Tibial nerve (tissue), 4 donors: ENCODE data around the gene MYD88. TPM values are rescaled to one million over a fixed set of nuclear protein-coding genes. Genes with fewer than 3 reads are reported as not detected.

ENCODE experiments used
- DNase-seq, 2 donors: peaks; one replicate each; pipeline ENCODE4 v3.0.0-alpha.2; 2019; ENCODE audit warnings: low spot score in 2 of 2
- H3K27ac ChIP-seq, 4 donors: fragments of 200-600 bp; sonication (generic) in 3 of 4; one replicate each; pipeline ENCODE4 v1.5.1; 2017 to 2019; ENCODE audit warnings: mild to moderate bottlenecking in 1 of 4
- H3K27me3 ChIP-seq, 2 donors: fragments of 200-600 bp; sonication (generic) in 1 of 2; one replicate each; pipeline versions ENCODE4 v1.5.1 to v1.6.0; 2017 to 2019
- H3K36me3 ChIP-seq, 3 donors: fragments of 200-600 bp; sonication (generic); one replicate each; pipeline ENCODE4 v1.5.1; 2018 to 2019
- H3K4me1 ChIP-seq, 4 donors: fragments of 200-600 bp; sonication (generic) in 3 of 4; one replicate each; pipeline ENCODE4 v1.5.1; 2017 to 2019
- H3K4me3 ChIP-seq, 4 donors: fragments of 200-600 bp; sonication (generic) in 3 of 4; one replicate each; pipeline ENCODE4 v1.5.1; 2017 to 2019; ENCODE audit warnings: mild to moderate bottlenecking in 1 of 4, moderate library complexity in 1 of 4
- H3K9me3 ChIP-seq, 4 donors: fragments of 200-600 bp; sonication (generic) in 3 of 4; one replicate each; pipeline ENCODE4 v1.5.1; 2017 to 2019
- EP300 ChIP-seq, 2 donors: sonication (generic); formaldehyde crosslinking; IDR thresholded peaks; one replicate each; pipeline ENCODE4 v1.6.1; 2017; ENCODE audit warnings: antibody characterized with exemption in 2 of 2, mild to moderate bottlenecking in 1 of 2
- POLR2A ChIP-seq, 2 donors: fragments of 450-650 bp; IDR thresholded peaks; one replicate each; pipeline ENCODE4 v1.6.1; 2017; ENCODE audit warnings: antibody characterized with exemption in 2 of 2, mild to moderate bottlenecking in 2 of 2, moderate library complexity in 2 of 2
- WGBS, 2 donors: methylation state at CpG; one replicate each; pipeline ENCODE4 v1.1.5; 2018; 5-methylcytosine and 5-hydroxymethylcytosine counted together
- total RNA-seq, 4 donors: library from RNA; depleted of rRNA; stranded (reverse); fragments of >200 nt; gene quantifications; one replicate each; pipeline ENCODE4 v1.1.0, GENCODE V29; 2016
- TF ChIP-seq, protein P1 (sequence below), 5 experiments: fragments of 200-600 bp in 3 of 5; fragments of 450-650 bp in 2 of 5; sonication (generic) in 3 of 5; IDR thresholded peaks; one replicate each; pipeline ENCODE4 v1.5.1; 2016 to 2019; ENCODE audit warnings: antibody characterized with exemption in 5 of 5, mild to moderate bottlenecking in 3 of 5, moderate library complexity in 2 of 5

Gene MYD88
- total RNA-seq, 4 donors from 2014 or later = 29.9 to 36.3 (median 34.3) TPM

DNA sequence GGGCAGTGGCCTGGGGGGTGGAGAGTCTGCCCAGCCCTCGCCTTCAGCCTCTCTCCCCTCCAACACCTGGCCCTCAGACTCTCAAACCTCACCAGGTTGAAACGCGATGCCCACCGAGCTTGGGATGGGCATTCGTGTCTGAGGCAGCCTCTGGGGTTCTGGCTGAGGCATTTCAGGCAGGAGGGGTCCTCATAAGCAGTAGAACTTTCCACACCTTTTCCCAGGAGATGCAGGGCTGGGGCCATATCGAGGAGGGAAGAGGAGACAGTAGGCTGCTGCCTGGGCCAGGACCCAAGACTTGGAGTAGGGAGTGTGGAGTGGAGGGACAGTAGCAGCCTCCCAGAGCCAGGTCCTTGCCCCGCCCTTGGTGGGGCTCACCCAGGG is 26.1 kb upstream of the MYD88 start:
- Histone ChIP-seq H3K27ac (no peak overlapping the region), H3K27me3 (no peaks in the 10 kb centered on the region), H3K4me1 (no peaks in the 10 kb centered on the region), H3K36me3 (no peaks in the 10 kb centered on the region), H3K4me3 (no peak overlapping the region), H3K9me3 (no peaks in the 10 kb centered on the region)
- TF ChIP-seq, protein P1, sequence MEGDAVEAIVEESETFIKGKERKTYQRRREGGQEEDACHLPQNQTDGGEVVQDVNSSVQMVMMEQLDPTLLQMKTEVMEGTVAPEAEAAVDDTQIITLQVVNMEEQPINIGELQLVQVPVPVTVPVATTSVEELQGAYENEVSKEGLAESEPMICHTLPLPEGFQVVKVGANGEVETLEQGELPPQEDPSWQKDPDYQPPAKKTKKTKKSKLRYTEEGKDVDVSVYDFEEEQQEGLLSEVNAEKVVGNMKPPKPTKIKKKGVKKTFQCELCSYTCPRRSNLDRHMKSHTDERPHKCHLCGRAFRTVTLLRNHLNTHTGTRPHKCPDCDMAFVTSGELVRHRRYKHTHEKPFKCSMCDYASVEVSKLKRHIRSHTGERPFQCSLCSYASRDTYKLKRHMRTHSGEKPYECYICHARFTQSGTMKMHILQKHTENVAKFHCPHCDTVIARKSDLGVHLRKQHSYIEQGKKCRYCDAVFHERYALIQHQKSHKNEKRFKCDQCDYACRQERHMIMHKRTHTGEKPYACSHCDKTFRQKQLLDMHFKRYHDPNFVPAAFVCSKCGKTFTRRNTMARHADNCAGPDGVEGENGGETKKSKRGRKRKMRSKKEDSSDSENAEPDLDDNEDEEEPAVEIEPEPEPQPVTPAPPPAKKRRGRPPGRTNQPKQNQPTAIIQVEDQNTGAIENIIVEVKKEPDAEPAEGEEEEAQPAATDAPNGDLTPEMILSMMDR (IDR thresholded peaks at IDR 0.05) = no peak
- TF ChIP-seq EP300 (IDR thresholded peaks at IDR 0.05) = no peak
- no peak for TF ChIP-seq POLR2A (IDR thresholded peaks at IDR 0.05)
- no peak for DNase-seq
- WGBS, 2 donors = 79 to 81% methylated on average over 7 of the region's 7 CpGs

DNA sequence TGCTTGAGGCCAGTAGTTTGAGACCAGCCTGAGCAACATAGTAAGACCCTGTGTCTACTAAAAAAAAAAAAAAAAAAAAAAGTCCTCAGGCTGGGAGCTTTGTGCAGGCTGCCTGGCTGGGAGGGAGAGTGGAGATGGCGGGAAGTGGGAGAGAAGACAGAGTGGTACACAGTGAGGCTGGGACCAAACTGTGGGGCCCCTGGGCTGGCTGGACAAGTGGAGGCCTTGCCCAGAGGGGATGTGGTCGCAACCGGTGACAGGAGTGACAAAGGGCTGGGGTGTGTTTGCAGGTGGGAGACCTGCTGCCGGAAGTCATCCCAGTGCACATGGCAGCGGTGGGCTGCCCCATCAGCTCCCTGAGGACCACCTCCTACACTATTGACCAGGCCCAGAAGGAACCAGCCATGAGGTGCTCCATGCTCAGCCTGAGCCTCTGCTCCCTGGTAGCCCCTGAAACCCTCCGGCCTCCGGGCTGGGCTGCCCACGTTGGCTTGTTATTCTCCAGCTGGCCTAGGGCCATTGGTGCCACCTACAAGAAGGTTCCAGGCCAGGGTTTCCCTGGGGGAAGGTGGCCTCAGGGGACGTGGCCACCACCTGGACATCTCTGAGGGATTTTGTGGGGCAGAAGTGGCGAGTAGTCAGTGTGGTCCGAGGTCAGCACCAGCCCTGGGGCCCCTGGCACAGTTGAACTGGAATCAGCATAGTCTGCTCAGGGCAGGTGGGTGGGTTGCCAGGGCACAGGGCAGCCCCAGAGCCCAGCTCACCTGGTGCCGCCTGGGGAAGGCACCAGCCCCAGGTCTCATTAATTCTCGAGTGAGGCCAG is 24.2 kb upstream of the MYD88 start:
- TF ChIP-seq, protein P1 (IDR thresholded peaks at IDR 0.05) = no peak
- TF ChIP-seq POLR2A (IDR thresholded peaks at IDR 0.05) (no peak), EP300 (IDR thresholded peaks at IDR 0.05) (no peak)
- WGBS, 2 donors = 81 to 89% methylated on average over 11 to 13 of the region's 13 CpGs
- no peaks in the 10 kb centered on the region for H3K9me3 ChIP-seq

DNA sequence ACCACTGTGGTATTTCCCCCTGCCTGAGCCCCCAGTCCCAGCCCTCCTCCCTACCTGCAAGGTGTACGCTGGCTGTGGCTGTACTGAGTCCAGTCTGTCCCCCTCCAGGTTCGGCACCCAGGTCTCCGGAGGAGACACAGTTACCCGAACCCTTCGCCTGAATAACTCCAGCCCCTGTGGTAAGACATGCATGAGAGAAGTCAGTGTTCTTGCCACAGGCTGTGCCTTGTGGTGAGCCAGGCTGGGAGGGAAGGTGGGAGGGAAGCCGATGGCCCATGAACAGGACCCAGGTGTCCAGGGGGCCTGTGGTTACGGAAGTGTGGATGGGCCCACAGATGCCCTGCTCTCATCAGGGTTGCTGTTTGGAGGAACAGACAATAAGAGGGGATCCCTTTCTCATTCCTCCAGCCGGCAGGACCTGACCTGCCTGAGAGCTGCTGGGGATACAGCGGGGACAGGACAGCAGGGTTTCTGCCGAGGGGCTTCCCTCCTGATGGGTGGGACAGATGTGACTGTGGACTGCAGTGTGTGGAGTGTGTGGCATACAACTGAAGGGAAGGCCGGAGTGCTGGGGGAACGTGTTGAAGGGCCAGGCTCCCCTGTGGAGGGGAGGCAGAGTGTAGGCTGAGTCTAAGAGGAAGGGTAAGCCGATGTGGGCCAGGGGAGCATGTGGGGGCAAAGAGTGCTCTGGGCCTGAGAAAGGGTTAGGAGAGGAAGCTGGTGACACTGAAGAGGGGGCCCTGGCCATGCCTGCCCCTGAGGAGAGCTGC is 23.4 kb upstream of the MYD88 start:
- H3K27ac ChIP-seq = no peak overlapping the region
- TF ChIP-seq, protein P1 (IDR thresholded peaks at IDR 0.05) = no peak
- TF ChIP-seq POLR2A (IDR thresholded peaks at IDR 0.05) (no peak), EP300 (IDR thresholded peaks at IDR 0.05) (no peak)
- H3K27me3 ChIP-seq = no peaks in the 10 kb centered on the region
- peaks cover 0 to 19% (median 0%) of the 10 kb centered on the region in 3 donors for H3K36me3 ChIP-seq
- no peaks in the 10 kb centered on the region for H3K4me1 ChIP-seq
- no peak overlapping the region for H3K4me3 ChIP-seq
- WGBS, 2 donors = 76 to 79% methylated on average over 11 to 13 of the region's 13 CpGs
- H3K9me3 ChIP-seq = no peaks in the 10 kb centered on the region
- DNase-seq = no peak

More for the DNA sequence above, 24.2 kb upstream of the MYD88 start:
- no peak overlapping the region for H3K4me3 ChIP-seq
- H3K4me1 ChIP-seq = no peaks in the 10 kb centered on the region
- no peak overlapping the region for H3K27ac ChIP-seq
- no peaks in the 10 kb centered on the region for H3K27me3 ChIP-seq
- DNase-seq = no peak
- peaks cover 0 to 11% (median 0%) of the 10 kb centered on the region in 3 donors for H3K36me3 ChIP-seq

DNA sequence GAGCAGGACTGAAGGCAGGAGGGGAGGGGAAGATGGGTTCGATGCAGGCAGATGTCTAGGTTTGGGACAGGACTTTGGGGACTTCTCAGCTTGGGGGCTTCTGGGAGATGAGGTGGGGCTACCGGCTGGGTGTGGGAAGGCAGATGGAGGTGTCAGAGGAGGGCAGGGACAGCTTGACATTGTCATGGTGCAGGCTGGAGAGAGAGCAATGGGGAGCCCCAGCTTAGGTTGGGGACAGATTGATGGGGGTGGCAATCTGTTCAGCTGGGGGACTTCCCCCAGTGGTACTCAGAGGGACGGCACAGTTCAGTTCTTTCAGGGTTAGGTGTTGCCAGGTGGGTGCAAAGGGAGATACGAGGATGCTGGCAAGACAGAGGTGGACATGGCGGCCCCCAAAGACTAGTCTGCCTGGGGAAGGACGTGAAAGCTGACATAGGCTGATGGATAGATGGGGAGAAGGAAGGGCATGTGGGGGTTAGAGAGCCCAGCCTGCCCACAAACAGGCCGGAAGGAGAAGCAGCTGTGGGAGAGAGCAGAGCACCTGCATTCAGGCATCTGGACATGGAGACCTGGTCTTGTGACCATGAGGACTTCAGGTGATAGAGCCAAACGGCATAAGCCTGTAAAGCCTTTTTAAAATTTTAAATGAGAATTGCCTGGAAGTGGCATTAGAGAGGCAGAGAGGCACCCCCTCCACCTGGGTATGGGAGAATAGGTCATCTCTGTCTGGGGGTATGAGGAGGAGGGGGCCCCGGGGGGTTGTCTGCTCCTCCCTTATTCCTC is 22.6 kb upstream of the MYD88 start:
- no peak for DNase-seq
- WGBS, 2 donors = 77 to 78% methylated on average over 9 of the region's 9 CpGs
- H3K9me3 ChIP-seq = no peaks in the 10 kb centered on the region
- no peaks in the 10 kb centered on the region for H3K4me1 ChIP-seq
- no peaks in the 10 kb centered on the region for H3K27me3 ChIP-seq
- peaks cover 0 to 27% (median 0%) of the 10 kb centered on the region in 3 donors for H3K36me3 ChIP-seq
- no peak overlapping the region for H3K4me3 ChIP-seq
- H3K27ac ChIP-seq = no peak overlapping the region
- TF ChIP-seq EP300 (IDR thresholded peaks at IDR 0.05) = no peak
- TF ChIP-seq POLR2A (IDR thresholded peaks at IDR 0.05) = no peak
- TF ChIP-seq, protein P1 (IDR thresholded peaks at IDR 0.05) = no peak
